Stimulated activated effector memory CD8-positive, alpha-beta T cell treated with anti-CD3 and anti-CD28 coated beads, Interleukin-12 subunit alpha, Interleukin-12 subunit beta, amount 100 ng/mL, for 72 hours (primary cell): ENCODE measurements around the gene C2CD4C.
"Not testable (repeated sequence)": the region's sequence is repeated elsewhere in the genome, so short reads cannot be mapped to it uniquely, and the experiment has no call there.

Experiments used
- ATAC-seq: fragments of 150-1000 bp; cut with Tn5 transposase; 2 replicates; pipeline ENCODE4 v1.10.0; 2021
- DNase-seq, 2 donors: peaks; one replicate each; pipeline ENCODE4 v3.0.0; 2021 to 2022; ENCODE audit warnings: low spot score in 2 of 2
- H3K27ac Mint-ChIP-seq: one replicate; pipeline ENCODE4 v1.8.0; 2022; ENCODE audit warnings: mild to moderate bottlenecking, mixed read lengths
- H3K36me3 Mint-ChIP-seq: one replicate; pipeline ENCODE4 v1.8.0; 2022; ENCODE audit warnings: mild to moderate bottlenecking, mixed read lengths
- H3K4me1 Mint-ChIP-seq: one replicate; pipeline ENCODE4 v1.8.0; 2022; ENCODE audit warnings: mixed read lengths
- H3K4me3 Mint-ChIP-seq: one replicate; pipeline ENCODE4 v1.8.0; 2022; ENCODE audit warnings: mild to moderate bottlenecking, mixed read lengths
- H3K9me3 Mint-ChIP-seq: one replicate; pipeline ENCODE4 v1.8.0; 2022; ENCODE audit warnings: mixed read lengths

C2CD4C gene

DNA sequence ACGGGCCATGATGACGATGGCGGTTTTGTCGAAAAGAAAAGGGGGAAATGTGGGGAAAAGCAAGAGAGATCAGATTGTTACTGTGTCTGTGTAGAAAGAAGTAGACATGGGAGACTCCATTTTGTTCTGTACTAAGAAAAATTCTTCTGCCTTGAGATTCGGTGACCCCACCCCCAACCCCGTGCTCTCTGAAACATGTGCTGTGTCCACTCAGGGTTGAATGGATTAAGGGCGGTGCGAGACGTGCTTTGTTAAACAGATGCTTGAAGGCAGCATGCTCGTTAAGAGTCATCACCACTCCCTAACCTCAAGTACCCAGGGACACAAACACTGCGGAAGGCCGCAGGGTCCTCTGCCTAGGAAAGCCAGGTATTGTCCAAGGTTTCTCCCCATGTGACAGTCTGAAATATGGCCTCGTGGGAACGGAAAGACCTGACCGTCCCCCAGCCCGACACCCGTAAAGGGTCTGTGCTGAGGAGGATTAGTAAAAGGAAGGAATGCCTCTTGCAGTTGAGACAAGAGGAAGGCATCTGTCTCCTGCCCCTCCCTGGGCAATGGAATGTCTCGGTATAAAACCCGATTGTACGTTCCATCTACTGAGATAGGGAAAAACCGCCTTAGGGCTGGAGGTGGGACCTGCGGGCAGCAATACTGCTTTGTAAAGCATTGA lies 22.2 kb downstream of the C2CD4C start:
- not testable (repeated sequence) for H3K36me3 Mint-ChIP-seq, ATAC-seq, H3K27ac Mint-ChIP-seq, H3K4me3 Mint-ChIP-seq, DNase-seq, H3K9me3 Mint-ChIP-seq
- H3K4me1 Mint-ChIP-seq: peaks cover 18% of the 10 kb centered on the region

DNA sequence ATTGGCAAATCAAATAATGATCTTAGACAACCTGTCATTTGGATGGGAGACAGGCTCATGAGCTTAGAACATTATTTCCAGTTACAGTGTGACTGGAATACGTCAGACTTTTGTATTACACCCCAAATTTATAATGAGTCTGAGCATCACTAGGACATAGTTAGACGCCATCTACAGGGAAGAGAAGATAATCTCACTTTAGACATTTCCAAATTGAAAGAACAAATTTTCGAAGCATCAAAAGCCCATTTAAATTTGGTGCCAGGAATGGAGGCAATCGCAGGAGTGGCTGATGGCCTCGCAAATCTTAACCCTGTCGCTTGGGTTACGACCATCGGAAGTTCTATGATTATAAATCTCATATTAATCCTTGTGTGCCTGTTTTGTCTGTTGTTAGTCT lies 22.8 kb downstream of the C2CD4C start:
- not testable (repeated sequence) for ATAC-seq, H3K9me3 Mint-ChIP-seq, H3K36me3 Mint-ChIP-seq, H3K27ac Mint-ChIP-seq, H3K4me3 Mint-ChIP-seq, DNase-seq
- peaks cover 20% of the 10 kb centered on the region for H3K4me1 Mint-ChIP-seq

DNA sequence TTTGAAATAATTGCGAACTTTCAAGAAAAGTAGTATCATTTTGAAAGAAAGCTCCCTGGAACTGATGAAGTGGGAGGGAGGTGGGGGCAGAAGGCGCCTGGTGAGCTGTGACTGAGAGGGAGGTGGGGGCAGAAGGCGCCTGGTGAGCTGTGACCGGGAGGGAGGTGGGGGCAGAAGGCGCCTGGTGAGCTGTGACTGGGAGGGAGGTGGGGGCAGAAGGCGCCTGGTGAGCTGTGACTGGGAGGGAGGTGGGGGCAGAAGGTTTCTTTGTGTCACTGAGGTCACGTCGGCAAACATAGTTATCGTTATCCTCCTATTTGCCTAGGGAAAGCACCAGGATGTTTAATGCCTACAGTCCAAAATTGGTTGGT lies 24.2 kb downstream of the C2CD4C start:
- H3K27ac Mint-ChIP-seq: no peak overlapping the region
- H3K4me3 Mint-ChIP-seq: no peak overlapping the region
- peaks cover 25% of the 10 kb centered on the region for H3K4me1 Mint-ChIP-seq
- no peaks in the 10 kb centered on the region for H3K36me3 Mint-ChIP-seq
- H3K9me3 Mint-ChIP-seq: peaks cover 3% of the 10 kb centered on the region
- DNase-seq (no peak), ATAC-seq (no peak)

DNA sequence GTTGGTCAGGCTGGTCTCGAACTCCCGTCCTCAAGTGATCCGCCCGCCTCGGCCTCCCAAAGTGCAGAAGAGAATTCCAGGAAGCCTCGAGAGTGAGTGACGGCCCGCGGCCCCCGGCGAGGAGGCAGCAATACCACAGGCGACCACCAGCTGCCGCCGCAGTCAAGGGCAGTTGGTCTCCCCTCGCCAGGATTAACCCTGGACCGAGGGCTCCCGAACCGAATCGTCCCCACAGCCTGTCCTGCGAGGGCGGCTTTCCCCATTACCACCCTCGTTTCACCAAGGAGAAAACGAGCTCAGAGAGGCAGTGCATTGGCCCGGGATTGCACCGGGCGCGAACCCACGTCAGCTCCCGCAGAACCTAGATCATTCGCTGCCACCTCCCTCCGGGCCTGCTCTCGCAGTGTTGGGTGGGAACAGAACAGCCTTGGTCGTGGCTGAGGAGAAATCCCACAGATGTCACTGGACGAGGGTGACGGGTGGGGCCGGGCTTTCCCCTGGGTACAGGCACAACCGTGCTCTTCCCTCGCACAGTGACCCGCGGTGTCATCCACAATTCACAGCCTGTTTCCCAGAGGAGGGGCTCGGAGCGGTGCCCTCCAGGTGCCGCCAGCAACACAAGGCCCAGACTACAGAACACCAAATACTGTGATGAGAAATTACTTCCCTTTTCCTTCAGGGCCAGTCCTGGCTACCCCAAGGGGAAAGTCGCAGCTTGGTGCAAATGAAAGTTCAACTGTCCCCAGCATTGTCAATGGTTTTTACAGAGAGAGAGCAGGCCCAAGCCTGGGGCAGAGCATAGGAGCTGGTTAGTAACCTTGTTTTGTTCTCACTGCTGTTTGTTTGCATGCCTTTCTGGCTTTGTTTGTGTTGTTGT lies 24.8 kb downstream of the C2CD4C start:
- ATAC-seq: no peak
- Mint-ChIP-seq H3K4me1 (peaks cover 25% of the 10 kb centered on the region), H3K9me3 (peaks cover 3% of the 10 kb centered on the region), H3K4me3 (peak overlapping the region; percentile 11), H3K36me3 (no peaks in the 10 kb centered on the region), H3K27ac (no peak overlapping the region)
- DNase-seq: no peak

- DNase-seq: no peak
- H3K27ac Mint-ChIP-seq: peak overlapping the region; percentile 41
- H3K9me3 Mint-ChIP-seq: peaks cover 3% of the 10 kb centered on the region
- H3K36me3 Mint-ChIP-seq: peaks cover under 1% of the 10 kb centered on the region
- H3K4me3 Mint-ChIP-seq: peak overlapping the region; percentile 34
- ATAC-seq: no peak
- H3K4me1 Mint-ChIP-seq: peaks cover 26% of the 10 kb centered on the region
Observed at GRCh38 chr19:383040-383439, 25.9 kb downstream of the C2CD4C start.

- H3K27ac Mint-ChIP-seq: peak overlapping the region; percentile 41
- ATAC-seq: peak; percentile 86
- H3K4me1 Mint-ChIP-seq: peaks cover 31% of the 10 kb centered on the region
Observed at GRCh38 chr19:382578-382977, 26.4 kb downstream of the C2CD4C start.

GRCh38 chr19:381901-382300 lies 27.0 kb downstream of the C2CD4C start:
- not testable (repeated sequence) for DNase-seq, H3K9me3 Mint-ChIP-seq, H3K27ac Mint-ChIP-seq

More at GRCh38 chr19:382578-382977, 26.4 kb downstream of the C2CD4C start:
- peak overlapping the region; percentile 34 for H3K4me3 Mint-ChIP-seq
- not testable (repeated sequence) for H3K9me3 Mint-ChIP-seq, H3K36me3 Mint-ChIP-seq, DNase-seq

GRCh38 chr19:380618-381219 lies 28.2 kb downstream of the C2CD4C start:
- ATAC-seq: not testable (repeated sequence)

More at GRCh38 chr19:381901-382300, 27.0 kb downstream of the C2CD4C start:
- not testable (repeated sequence) for H3K36me3 Mint-ChIP-seq, H3K4me3 Mint-ChIP-seq, ATAC-seq
- H3K4me1 Mint-ChIP-seq: peaks cover 31% of the 10 kb centered on the region

GRCh38 chr19:379796-380195 lies 29.2 kb downstream of the C2CD4C start:
- Mint-ChIP-seq H3K9me3 (peaks cover 3% of the 10 kb centered on the region), H3K4me1 (peaks cover 31% of the 10 kb centered on the region), H3K4me3 (no peak overlapping the region)

More at GRCh38 chr19:380618-381219, 28.2 kb downstream of the C2CD4C start:
- H3K4me3 Mint-ChIP-seq, H3K27ac Mint-ChIP-seq, H3K36me3 Mint-ChIP-seq, DNase-seq, H3K9me3 Mint-ChIP-seq: not testable (repeated sequence)
- H3K4me1 Mint-ChIP-seq: peaks cover 31% of the 10 kb centered on the region

DNA sequence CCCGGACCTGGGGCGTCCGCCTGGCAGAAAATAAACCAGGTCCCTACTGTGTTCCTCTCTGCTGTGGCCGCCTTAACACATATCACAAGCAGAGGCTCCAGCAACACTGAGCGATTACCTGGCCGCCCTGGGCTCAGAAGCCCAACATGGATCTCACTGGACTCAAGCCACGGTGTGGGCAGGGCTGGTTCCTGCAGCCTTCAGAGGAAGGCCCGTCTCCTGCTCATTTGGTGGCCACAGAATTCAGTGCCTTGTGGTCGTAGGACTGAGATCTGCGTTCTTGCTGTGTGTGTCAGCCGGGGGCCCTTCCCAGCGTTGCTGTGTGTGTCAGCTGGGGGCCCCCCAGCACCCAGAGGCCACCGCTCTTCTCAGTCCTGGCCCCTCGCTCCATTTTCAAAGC lies 30.2 kb downstream of the C2CD4C start:
- Mint-ChIP-seq H3K4me1 (peaks cover 30% of the 10 kb centered on the region), H3K9me3 (peaks cover 3% of the 10 kb centered on the region), H3K27ac (no peak overlapping the region), H3K4me3 (no peak overlapping the region), H3K36me3 (peaks cover 6% of the 10 kb centered on the region)
- DNase-seq (no peak), ATAC-seq (no peak)

More at GRCh38 chr19:379796-380195, 29.2 kb downstream of the C2CD4C start:
- no peak for ATAC-seq
- DNase-seq: no peak
- no peak overlapping the region for H3K27ac Mint-ChIP-seq
- H3K36me3 Mint-ChIP-seq: peaks cover 6% of the 10 kb centered on the region

DNA sequence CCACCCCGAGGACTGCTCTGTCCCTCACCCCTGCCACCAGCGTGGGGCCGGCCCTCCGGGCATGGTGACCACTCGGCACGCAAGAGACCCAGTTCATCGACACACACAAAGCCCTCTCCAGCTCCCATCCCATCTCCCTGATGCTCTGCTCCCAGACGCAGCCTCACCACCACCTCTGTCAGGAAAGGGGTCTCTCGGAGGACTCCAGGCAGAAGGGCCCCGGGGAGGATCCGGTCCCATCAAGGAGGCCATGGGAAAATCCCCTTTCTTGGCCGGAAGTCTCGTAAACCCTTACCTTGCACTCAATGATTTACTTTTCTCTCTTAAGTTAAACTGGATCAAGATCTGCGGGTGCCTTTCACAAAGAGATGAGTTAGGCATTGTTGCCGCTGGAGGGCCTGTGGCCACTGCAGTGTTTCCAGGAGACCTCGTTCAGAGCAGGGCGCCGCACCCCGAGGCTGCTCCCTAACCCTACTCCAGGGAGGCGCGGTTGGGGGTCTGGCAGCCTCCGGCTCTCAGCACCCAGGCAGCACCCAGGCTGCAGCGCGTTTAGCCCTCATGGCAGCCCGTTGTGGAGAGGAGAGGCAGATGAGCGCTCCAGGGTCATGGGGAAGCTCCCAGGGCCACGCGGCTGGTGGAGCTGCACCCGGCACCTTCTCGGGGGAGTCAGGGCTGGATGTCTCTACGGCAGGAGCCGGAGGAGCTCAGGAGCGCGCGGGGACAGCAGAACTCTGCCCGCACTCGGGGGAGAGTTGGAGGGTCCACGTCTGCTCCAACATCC lies 31.0 kb downstream of the C2CD4C start:
- Mint-ChIP-seq H3K27ac (peak overlapping the region; percentile 78), H3K4me3 (no peak overlapping the region), H3K36me3 (peaks cover 6% of the 10 kb centered on the region), H3K9me3 (peaks cover 3% of the 10 kb centered on the region), H3K4me1 (peaks cover 24% of the 10 kb centered on the region)
- DNase-seq: no peak
- ATAC-seq: no peak

DNA sequence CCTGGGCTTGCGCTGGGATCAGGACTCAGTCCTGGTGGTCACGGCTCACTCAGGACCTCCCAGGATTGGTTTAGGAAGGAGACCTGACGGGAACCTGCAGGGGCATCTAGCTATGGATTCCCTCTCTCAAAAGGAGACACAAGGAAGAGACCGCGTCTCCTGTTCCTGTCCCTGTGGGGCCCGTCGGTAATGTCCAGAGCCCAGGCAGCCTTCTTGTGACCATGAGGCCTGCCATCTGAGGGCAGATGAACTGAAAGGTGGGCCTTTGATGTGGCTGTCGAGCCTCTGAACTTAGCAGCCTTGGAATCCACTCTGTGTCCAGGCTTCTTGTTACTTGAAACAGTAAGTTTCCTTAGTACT lies 32.9 kb downstream of the C2CD4C start:
- H3K4me3 Mint-ChIP-seq: no peak overlapping the region
- peaks cover 6% of the 10 kb centered on the region for H3K36me3 Mint-ChIP-seq
- H3K4me1 Mint-ChIP-seq: peaks cover 19% of the 10 kb centered on the region
- H3K27ac Mint-ChIP-seq: no peak overlapping the region
- ATAC-seq (no peak), DNase-seq (no peak)
- no peaks in the 10 kb centered on the region for H3K9me3 Mint-ChIP-seq

DNA sequence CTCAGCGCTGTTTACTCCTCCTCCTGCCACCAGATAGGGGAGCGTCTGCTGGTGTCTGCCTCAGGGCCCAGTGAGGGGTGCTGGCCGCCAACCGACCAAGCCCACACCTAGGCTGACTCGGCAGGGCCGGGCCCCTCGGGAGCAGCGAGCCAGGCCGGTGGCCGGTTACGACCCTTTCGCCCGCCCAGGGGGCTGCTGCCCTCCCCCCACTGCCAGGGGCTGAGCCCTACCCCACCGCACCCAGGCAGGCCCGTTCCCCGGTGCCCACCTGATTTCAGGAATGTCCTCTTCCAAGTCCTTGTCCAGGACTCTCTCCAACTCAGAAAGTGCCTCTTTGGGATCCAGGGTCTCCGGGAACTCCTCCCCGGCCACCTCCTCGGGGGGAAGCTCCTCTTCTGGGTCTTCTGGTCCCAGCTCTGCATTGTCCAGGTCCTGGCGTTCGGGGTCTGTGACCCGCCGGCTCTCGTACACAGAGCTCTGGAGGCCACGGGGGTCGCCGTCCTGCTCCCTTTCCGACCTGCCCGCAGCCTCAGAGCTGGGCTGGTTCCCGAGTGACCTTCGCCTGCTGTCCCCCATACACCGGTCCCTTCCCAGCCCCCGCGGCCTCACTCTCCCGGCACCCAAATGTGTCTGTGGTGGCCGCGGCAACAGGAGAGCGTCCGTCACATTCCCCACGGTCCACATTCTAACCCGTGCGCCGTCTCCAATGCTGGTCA lies 33.4 kb downstream of the C2CD4C start:
- Mint-ChIP-seq H3K27ac (no peak overlapping the region), H3K9me3 (no peaks in the 10 kb centered on the region), H3K4me3 (no peak overlapping the region), H3K36me3 (peaks cover 6% of the 10 kb centered on the region), H3K4me1 (peaks cover 16% of the 10 kb centered on the region)
- DNase-seq (no peak), ATAC-seq (no peak)

- H3K36me3 Mint-ChIP-seq: peaks cover 6% of the 10 kb centered on the region
- no peak for DNase-seq
- H3K4me1 Mint-ChIP-seq: peaks cover 14% of the 10 kb centered on the region
- H3K4me3 Mint-ChIP-seq: no peak overlapping the region
- no peak for ATAC-seq
- no peak overlapping the region for H3K27ac Mint-ChIP-seq
- no peaks in the 10 kb centered on the region for H3K9me3 Mint-ChIP-seq
Observed at GRCh38 chr19:374886-375235, 34.1 kb downstream of the C2CD4C start.
